Omental fat pad (tissue), 4 donors: ENCODE data around the gene SLC25A10. TPM values are rescaled to one million over a fixed set of nuclear protein-coding genes. Genes with fewer than 3 reads are reported as not detected.
A peak's percentile ranks its signal among the peaks of the same experiment; 100 is the strongest.

Experiments
- ATAC-seq: fragments of 150-250 bp; one replicate; pipeline ENCODE4 v1.9.1; 2016; ENCODE audit warnings: mild to moderate bottlenecking, moderate library complexity; ENCODE audit not compliant: low FRiP score
- DNase-seq: peaks from one replicate; pipeline ENCODE4 v3.0.0-alpha.2; 2019; ENCODE audit warnings: low spot score
- total RNA-seq, 4 donors: library from RNA; depleted of rRNA; stranded (reverse); fragments of >200 nt; gene quantifications; one replicate each; pipeline ENCODE4 v1.1.0, GENCODE V29; 2016
- TF ChIP-seq, protein P1 (sequence below), 3 donors: fragments of 450-650 bp; IDR thresholded peaks; one replicate each; pipeline ENCODE4 v1.5.1; 2016 to 2017; ENCODE audit warnings: antibody characterized with exemption in 3 of 3, mild to moderate bottlenecking in 3 of 3, moderate library complexity in 2 of 3

The SLC25A10 gene
- total RNA-seq, 4 donors from 2014 or later: 11.4 to 22.4 (median 14.0) TPM

- ATAC-seq (no peak), DNase-seq (no peak)
- TF ChIP-seq, protein P1, sequence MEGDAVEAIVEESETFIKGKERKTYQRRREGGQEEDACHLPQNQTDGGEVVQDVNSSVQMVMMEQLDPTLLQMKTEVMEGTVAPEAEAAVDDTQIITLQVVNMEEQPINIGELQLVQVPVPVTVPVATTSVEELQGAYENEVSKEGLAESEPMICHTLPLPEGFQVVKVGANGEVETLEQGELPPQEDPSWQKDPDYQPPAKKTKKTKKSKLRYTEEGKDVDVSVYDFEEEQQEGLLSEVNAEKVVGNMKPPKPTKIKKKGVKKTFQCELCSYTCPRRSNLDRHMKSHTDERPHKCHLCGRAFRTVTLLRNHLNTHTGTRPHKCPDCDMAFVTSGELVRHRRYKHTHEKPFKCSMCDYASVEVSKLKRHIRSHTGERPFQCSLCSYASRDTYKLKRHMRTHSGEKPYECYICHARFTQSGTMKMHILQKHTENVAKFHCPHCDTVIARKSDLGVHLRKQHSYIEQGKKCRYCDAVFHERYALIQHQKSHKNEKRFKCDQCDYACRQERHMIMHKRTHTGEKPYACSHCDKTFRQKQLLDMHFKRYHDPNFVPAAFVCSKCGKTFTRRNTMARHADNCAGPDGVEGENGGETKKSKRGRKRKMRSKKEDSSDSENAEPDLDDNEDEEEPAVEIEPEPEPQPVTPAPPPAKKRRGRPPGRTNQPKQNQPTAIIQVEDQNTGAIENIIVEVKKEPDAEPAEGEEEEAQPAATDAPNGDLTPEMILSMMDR (IDR thresholded peaks at IDR 0.05): no peak
Measured at GRCh38 chr17:81706232-81706611, 5.9 kb upstream of the SLC25A10 start.

DNA sequence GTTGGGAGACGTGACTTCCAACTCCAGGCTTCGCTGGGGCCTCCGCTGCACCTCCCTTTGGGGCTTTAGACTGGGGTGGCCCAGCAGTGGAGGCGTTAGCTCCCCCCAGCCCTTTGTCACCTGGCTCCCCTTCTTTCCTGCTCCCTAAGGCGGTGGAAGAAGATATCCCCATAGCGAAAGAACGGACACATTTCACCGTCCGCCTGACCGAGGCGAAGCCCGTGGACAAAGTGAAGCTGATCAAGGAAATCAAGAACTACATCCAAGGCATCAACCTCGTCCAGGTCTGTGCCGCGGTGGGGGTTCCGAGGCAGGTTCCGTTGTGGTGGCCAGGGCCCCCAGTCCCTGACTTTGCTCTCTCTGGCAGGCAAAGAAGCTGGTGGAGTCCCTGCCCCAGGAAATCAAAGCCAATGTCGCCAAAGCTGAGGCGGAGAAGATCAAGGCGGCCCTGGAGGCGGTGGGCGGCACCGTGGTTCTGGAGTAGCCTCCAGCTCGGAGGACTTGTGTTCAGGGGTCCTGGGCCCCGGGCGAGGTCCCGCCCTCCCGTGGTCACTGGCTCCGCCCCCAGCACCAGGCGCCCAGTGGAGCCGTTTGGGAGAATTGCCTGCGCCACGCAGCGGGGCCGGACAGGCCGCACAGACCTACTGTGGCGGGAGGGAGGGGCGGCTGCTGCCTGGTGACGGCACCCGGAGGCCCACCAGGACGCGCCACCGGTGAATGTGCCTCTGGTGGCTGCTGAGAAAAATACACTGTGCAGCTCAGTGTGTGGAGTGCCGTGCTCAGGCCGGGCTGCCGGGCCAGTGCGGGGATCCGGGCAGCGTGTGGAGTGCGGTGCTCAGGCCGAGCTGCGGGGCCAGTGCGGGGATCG, 5.1 kb upstream of the SLC25A10 start:
- ATAC-seq (no peak), DNase-seq (no peak)
- TF ChIP-seq, protein P1 (IDR thresholded peaks at IDR 0.05): no peak

DNA sequence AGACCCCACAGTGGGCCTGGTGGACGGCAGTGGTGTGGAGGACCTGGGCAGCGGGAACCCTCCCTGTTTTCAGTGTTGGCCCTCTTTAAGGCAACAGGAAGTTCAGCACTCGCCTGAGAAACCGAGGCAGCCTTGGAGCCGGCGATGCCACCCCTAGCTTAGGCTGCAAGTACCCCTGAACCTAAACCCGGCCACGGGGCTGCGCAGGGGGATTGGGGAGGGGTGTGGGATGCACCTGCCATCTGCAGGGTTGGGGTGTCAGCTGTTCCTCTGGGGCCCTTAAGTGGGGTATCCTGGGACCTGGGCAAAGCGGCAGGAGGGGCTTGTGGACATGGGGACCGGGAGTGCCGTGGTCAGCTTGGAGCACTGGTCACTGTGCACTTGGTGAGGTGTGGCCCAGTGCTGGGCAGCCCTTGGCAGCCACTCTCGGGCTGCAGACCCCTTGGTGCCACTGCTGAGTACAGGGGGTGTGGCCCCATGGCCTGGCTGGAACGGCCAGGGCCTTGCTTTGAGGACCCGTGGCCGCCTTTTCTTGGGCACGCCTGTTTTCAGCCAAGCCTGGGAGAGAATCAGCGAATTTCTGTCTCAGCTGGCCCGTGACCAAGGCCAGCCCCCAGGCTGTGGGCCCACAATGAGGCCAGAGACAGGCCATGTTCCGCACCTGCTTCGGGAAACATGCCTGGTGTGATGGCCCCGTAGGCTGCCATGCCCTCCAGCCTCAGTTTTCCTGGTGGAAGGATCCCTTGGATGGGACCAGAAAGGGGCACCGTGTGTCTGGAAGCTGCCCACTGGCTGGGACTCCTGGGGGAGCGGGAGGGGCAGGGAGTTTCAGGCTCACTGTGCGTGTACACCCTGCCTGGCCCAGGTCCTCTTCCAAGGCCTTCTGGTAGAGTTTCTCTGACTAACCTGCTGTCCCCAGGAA, 4.1 kb upstream of the SLC25A10 start:
- no peak for ATAC-seq
- DNase-seq: no peak
- TF ChIP-seq, protein P1 (IDR thresholded peaks at IDR 0.05): no peak

GRCh38 chr17:81708739-81709185, 3.3 kb upstream of the SLC25A10 start:
- no peak for DNase-seq
- TF ChIP-seq, protein P1 (IDR thresholded peaks at IDR 0.05): no peak
- ATAC-seq: no peak

DNA sequence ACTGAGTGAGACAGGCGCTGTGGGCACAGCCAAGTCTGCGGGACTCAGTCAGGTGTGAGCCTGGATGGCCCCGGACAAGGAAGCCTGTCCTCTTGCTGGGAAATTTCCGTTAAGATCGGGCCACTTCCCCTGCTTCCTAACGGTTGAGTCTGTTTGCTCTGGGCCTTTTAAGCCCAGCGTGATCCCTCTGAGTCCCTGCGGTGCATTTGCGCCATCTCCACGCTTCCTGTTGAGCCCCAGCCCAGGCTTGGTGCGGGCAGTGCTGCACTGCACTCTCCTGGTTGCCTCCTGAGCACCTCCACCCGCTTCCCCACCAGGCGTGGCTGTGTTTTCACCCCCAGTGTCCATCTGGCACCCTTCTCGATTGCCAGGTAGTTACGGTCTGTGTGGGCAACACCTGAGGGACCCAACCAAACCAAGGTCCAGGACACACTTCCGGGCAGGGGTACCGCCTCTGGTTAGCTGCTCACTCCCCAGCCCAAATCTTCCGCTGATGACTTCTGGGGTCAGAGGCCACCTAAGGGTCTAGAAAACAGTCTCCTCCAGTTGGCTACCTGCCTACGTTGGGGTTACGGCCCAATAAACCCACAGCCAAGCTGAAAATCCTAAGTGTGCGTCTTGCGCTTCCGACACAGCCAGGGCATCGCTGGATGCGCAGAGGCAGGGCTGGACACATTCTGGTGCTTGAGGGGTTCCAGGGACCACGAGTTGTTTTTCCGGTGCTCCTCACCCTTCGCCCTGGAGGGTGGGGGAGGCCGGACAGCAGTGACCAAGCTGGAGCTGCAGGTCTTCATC, 1.4 kb upstream of the SLC25A10 start:
- TF ChIP-seq, protein P1 (IDR thresholded peaks at IDR 0.05): no peak
- DNase-seq (no peak), ATAC-seq (no peak)

GRCh38 chr17:81712468-81713003, 452 bp downstream of the SLC25A10 start:
- no peak for DNase-seq
- TF ChIP-seq, protein P1 (IDR thresholded peaks at IDR 0.05): no peak
- peak; percentile 21 for ATAC-seq
